RPMI7951 (cell line): ENCODE measurements around the gene CSH2. TPM values are rescaled to one million over a fixed set of nuclear protein-coding genes. Genes with fewer than 3 reads are reported as not detected.
"Not testable (repeated sequence)": the region's sequence is repeated elsewhere in the genome, so short reads cannot be mapped to it uniquely, and the experiment has no call there.

Experiments used
- DNase-seq: peaks from one replicate; pipeline ENCODE4 v3.0.0-alpha.2; 2012; ENCODE audit warnings: low read depth
- total RNA-seq: library from RNA; depleted of rRNA; stranded (reverse); fragments of >200 nt; shearing (Covaris generic); gene quantifications from 2 replicates; pipeline ENCODE4 v1.2.3, GENCODE V29; 2014

The CSH2 gene
- total RNA-seq, 1 experiment from 2014 or later = not detected

GRCh38 chr17:63896524-63897354 is 23.3 kb upstream of the CSH2 start, which contains the start of gene CSH1:
Gene CSH1, minus strand, starts transcription at chr17:63896574. Its CDS starts 63 bp downstream, at chr17:63896511.
- not testable (repeated sequence) for DNase-seq

GRCh38 chr17:63894821-63895220 is 21.3 kb upstream of the CSH2 start:
- DNase-seq = not testable (repeated sequence)

- DNase-seq = not testable (repeated sequence)
Measured at GRCh38 chr17:63894021-63894420, 20.5 kb upstream of the CSH2 start.

GRCh38 chr17:63892316-63893037 is 19.0 kb upstream of the CSH2 start:
- DNase-seq = peak; percentile 17

GRCh38 chr17:63889026-63889848 is 15.8 kb upstream of the CSH2 start:
- DNase-seq = peak; percentile 33

- not testable (repeated sequence) for DNase-seq
Measured at GRCh38 chr17:63885119-63885518, 11.6 kb upstream of the CSH2 start.

GRCh38 chr17:63882626-63883126 is 9.2 kb upstream of the CSH2 start:
- not testable (repeated sequence) for DNase-seq

GRCh38 chr17:63881935-63882601 is 8.6 kb upstream of the CSH2 start, which contains the start of gene GH2:
Gene GH2, minus strand, starts transcription at chr17:63881944. Its CDS starts 143 bp downstream, at chr17:63881801.
- DNase-seq = peak; percentile 19

- DNase-seq = not testable (repeated sequence)
Measured at GRCh38 chr17:63881337-63881736, 7.9 kb upstream of the CSH2 start.

GRCh38 chr17:63880706-63881105 is 7.2 kb upstream of the CSH2 start:
- DNase-seq = no peak

GRCh38 chr17:63878413-63878812 is 4.9 kb upstream of the CSH2 start:
- not testable (repeated sequence) for DNase-seq

GRCh38 chr17:63874693-63875092 is 1.2 kb upstream of the CSH2 start:
- DNase-seq = not testable (repeated sequence)

GRCh38 chr17:63874061-63874626 is 667 bp upstream of the CSH2 start:
- not testable (repeated sequence) for DNase-seq

GRCh38 chr17:63871646-63872365 is 1.7 kb downstream of the CSH2 start:
- not testable (repeated sequence) for DNase-seq

- DNase-seq = not testable (repeated sequence)
Measured at GRCh38 chr17:63870292-63870665, 3.2 kb downstream of the CSH2 start.

- not testable (repeated sequence) for DNase-seq
Measured at GRCh38 chr17:63869491-63870291, 3.8 kb downstream of the CSH2 start.

GRCh38 chr17:63866625-63867024 is 6.9 kb downstream of the CSH2 start:
- DNase-seq = not testable (repeated sequence)

- no peak for DNase-seq
Measured at GRCh38 chr17:63859257-63859656, 14.2 kb downstream of the CSH2 start.

GRCh38 chr17:63856425-63856824 is 17.1 kb downstream of the CSH2 start:
- not testable (repeated sequence) for DNase-seq
